ENCODE data around the gene NSD1. TPM values are rescaled to one million over a fixed set of nuclear protein-coding genes. Genes with fewer than 3 reads are reported as not detected.

NSD1 gene
- total and polyA plus RNA-seq, 2 donors (not counting 1 experiment from before 2014, with no cell fraction given) = 19.3 to 52.8 TPM

- Histone ChIP-seq H3K4me1 (ENCODE audit: control insufficient read depth, extremely low read depth, insufficient read depth, low read length) (no peaks in the 10 kb centered on the region), H3K79me2 (ENCODE audit: control insufficient read depth, insufficient read depth, low read length) (no peaks in the 10 kb centered on the region), H2AFZ (ENCODE audit: low read length) (no peak overlapping the region), H3K9me3 (ENCODE audit: control insufficient read depth, insufficient read depth, low read depth, low read length) (no peaks in the 10 kb centered on the region), H4K20me1 (ENCODE audit: control insufficient read depth, extremely low read depth, insufficient read depth, low read length) (no peaks in the 10 kb centered on the region), H3K36me3 (ENCODE audit: control insufficient read depth, insufficient read depth, low read length) (peaks cover 9% of the 10 kb centered on the region), H3K4me2 (ENCODE audit: extremely low read depth, insufficient read depth, low read length) (no peak overlapping the region), H3K27me3 (ENCODE audit: control insufficient read depth, insufficient read depth, low read length) (no peaks in the 10 kb centered on the region), H3K27ac (ENCODE audit: insufficient read depth, low read length) (no peak overlapping the region), H3K4me3 (replicated peaks in 1 of 4; ENCODE audit: control extremely low read depth in 1 of 4, insufficient read depth in 1 of 4, low read depth in 3 of 4, low read length in 4 of 4) (no peak overlapping the region), H3K9ac (ENCODE audit: insufficient read depth, low read length) (no peak overlapping the region)
- no peak for TF ChIP-seq EZH2 (IDR thresholded peaks at IDR 0.05; ENCODE audit: low read length, missing control alignments)
- DNase-seq (ENCODE audit: low read depth in 2 of 2) = no peak
Measured at GRCh38 chr5:177260961-177261360, 127.4 kb downstream of the NSD1 start.

- TF ChIP-seq CTCF (conservative IDR thresholded peaks at IDR 0.05 in 1 of 2, IDR thresholded peaks at IDR 0.05 in 1 of 2; ENCODE audit: low read depth in 1 of 2, low read length in 2 of 2) = no peak
- TF ChIP-seq EZH2 (IDR thresholded peaks at IDR 0.05; ENCODE audit: low read length, missing control alignments) = no peak
- H3K9me3 ChIP-seq (ENCODE audit: control insufficient read depth, insufficient read depth, low read depth, low read length) = no peaks in the 10 kb centered on the region
- H3K36me3 ChIP-seq (ENCODE audit: control insufficient read depth, insufficient read depth, low read length) = peaks cover 14% of the 10 kb centered on the region
- H3K27me3 ChIP-seq (ENCODE audit: control insufficient read depth, insufficient read depth, low read length) = no peaks in the 10 kb centered on the region
- no peak overlapping the region for H3K4me3 ChIP-seq (replicated peaks in 1 of 4; ENCODE audit: control extremely low read depth in 1 of 4, insufficient read depth in 1 of 4, low read depth in 3 of 4, low read length in 4 of 4)
- H2AFZ ChIP-seq (ENCODE audit: low read length) = no peak overlapping the region
- H3K4me1 ChIP-seq (ENCODE audit: control insufficient read depth, extremely low read depth, insufficient read depth, low read length) = no peaks in the 10 kb centered on the region
- H4K20me1 ChIP-seq (ENCODE audit: control insufficient read depth, extremely low read depth, insufficient read depth, low read length) = no peaks in the 10 kb centered on the region
- no peak overlapping the region for H3K4me2 ChIP-seq (ENCODE audit: extremely low read depth, insufficient read depth, low read length)
- no peak overlapping the region for H3K27ac ChIP-seq (ENCODE audit: insufficient read depth, low read length)
- no peak overlapping the region for H3K9ac ChIP-seq (ENCODE audit: insufficient read depth, low read length)
- H3K79me2 ChIP-seq (ENCODE audit: control insufficient read depth, insufficient read depth, low read length) = no peaks in the 10 kb centered on the region
- no peak for DNase-seq (ENCODE audit: low read depth in 2 of 2)
Measured at GRCh38 chr5:177261510-177261909, 127.9 kb downstream of the NSD1 start.

GRCh38 chr5:177264178-177264577 is 130.6 kb downstream of the NSD1 start:
- Histone ChIP-seq H3K27me3 (ENCODE audit: control insufficient read depth, insufficient read depth, low read length) (no peaks in the 10 kb centered on the region), H3K9ac (ENCODE audit: insufficient read depth, low read length) (no peak overlapping the region), H2AFZ (ENCODE audit: low read length) (no peak overlapping the region), H3K4me2 (ENCODE audit: extremely low read depth, insufficient read depth, low read length) (no peak overlapping the region), H3K4me1 (ENCODE audit: control insufficient read depth, extremely low read depth, insufficient read depth, low read length) (no peaks in the 10 kb centered on the region), H3K79me2 (ENCODE audit: control insufficient read depth, insufficient read depth, low read length) (no peaks in the 10 kb centered on the region), H3K9me3 (ENCODE audit: control insufficient read depth, insufficient read depth, low read depth, low read length) (no peaks in the 10 kb centered on the region), H3K36me3 (ENCODE audit: control insufficient read depth, insufficient read depth, low read length) (peaks cover 16% of the 10 kb centered on the region), H3K27ac (ENCODE audit: insufficient read depth, low read length) (no peak overlapping the region), H3K4me3 (replicated peaks in 1 of 4; ENCODE audit: control extremely low read depth in 1 of 4, insufficient read depth in 1 of 4, low read depth in 3 of 4, low read length in 4 of 4) (no peak overlapping the region), H4K20me1 (ENCODE audit: control insufficient read depth, extremely low read depth, insufficient read depth, low read length) (no peaks in the 10 kb centered on the region)
- no peak for DNase-seq (ENCODE audit: low read depth in 2 of 2)
- no peak for TF ChIP-seq EZH2 (IDR thresholded peaks at IDR 0.05; ENCODE audit: low read length, missing control alignments)

GRCh38 chr5:177265395-177265794 is 131.8 kb downstream of the NSD1 start:
- H3K4me1 ChIP-seq (ENCODE audit: control insufficient read depth, extremely low read depth, insufficient read depth, low read length) = no peaks in the 10 kb centered on the region
- H3K27me3 ChIP-seq (ENCODE audit: control insufficient read depth, insufficient read depth, low read length) = no peaks in the 10 kb centered on the region
- H2AFZ ChIP-seq (ENCODE audit: low read length) = no peak overlapping the region
- TF ChIP-seq CTCF (conservative IDR thresholded peaks at IDR 0.05 in 1 of 2, IDR thresholded peaks at IDR 0.05 in 1 of 2; ENCODE audit: low read depth in 1 of 2, low read length in 2 of 2) (no peak), EZH2 (IDR thresholded peaks at IDR 0.05; ENCODE audit: low read length, missing control alignments) (no peak)
- no peaks in the 10 kb centered on the region for H3K79me2 ChIP-seq (ENCODE audit: control insufficient read depth, insufficient read depth, low read length)
- peaks cover 16% of the 10 kb centered on the region for H3K36me3 ChIP-seq (ENCODE audit: control insufficient read depth, insufficient read depth, low read length)
- no peaks in the 10 kb centered on the region for H4K20me1 ChIP-seq (ENCODE audit: control insufficient read depth, extremely low read depth, insufficient read depth, low read length)
- no peak for DNase-seq (ENCODE audit: low read depth in 2 of 2)
- H3K27ac ChIP-seq (ENCODE audit: insufficient read depth, low read length) = no peak overlapping the region
- H3K9me3 ChIP-seq (ENCODE audit: control insufficient read depth, insufficient read depth, low read depth, low read length) = no peaks in the 10 kb centered on the region
- H3K9ac ChIP-seq (ENCODE audit: insufficient read depth, low read length) = no peak overlapping the region
- H3K4me2 ChIP-seq (ENCODE audit: extremely low read depth, insufficient read depth, low read length) = no peak overlapping the region
- no peak overlapping the region for H3K4me3 ChIP-seq (replicated peaks in 1 of 4; ENCODE audit: control extremely low read depth in 1 of 4, insufficient read depth in 1 of 4, low read depth in 3 of 4, low read length in 4 of 4)

Measured in fibroblast of lung (primary cell).